ENCODE measurements around the gene MZF1.
"Not testable (repeated sequence)": the region's sequence is repeated elsewhere in the genome, so short reads cannot be mapped to it uniquely, and the experiment has no call there.

Gene MZF1

GRCh38 chr19:58545286-58546018 lies 27.7 kb downstream of the MZF1 start:
- no peak for FAIRE-seq
- TF ChIP-seq CTCF (IDR thresholded peaks at IDR 0.05; ENCODE audit: insufficient read depth, missing control alignments) = no peak
- DNase-seq (ENCODE audit: insufficient read length, low spot score) = no peak

GRCh38 chr19:58544591-58545285 lies 28.4 kb downstream of the MZF1 start:
- DNase-seq (ENCODE audit: insufficient read length, low spot score) = peak; percentile 49
- no peak for FAIRE-seq

GRCh38 chr19:58543826-58544590 lies 29.1 kb downstream of the MZF1 start, which contains the start of gene TRIM28:
Gene TRIM28, plus strand, starts transcription at chr19:58544064. Its CDS starts 694 bp downstream, at chr19:58544758.
- TF ChIP-seq CTCF (IDR thresholded peaks at IDR 0.05; ENCODE audit: insufficient read depth, missing control alignments) = no peak
- no peak for FAIRE-seq
- DNase-seq (ENCODE audit: insufficient read length, low spot score) = peak; percentile 77

More at GRCh38 chr19:58544591-58545285, 28.4 kb downstream of the MZF1 start:
- TF ChIP-seq CTCF (IDR thresholded peaks at IDR 0.05; ENCODE audit: insufficient read depth, missing control alignments) = no peak

- not testable (repeated sequence) for FAIRE-seq
Measured at GRCh38 chr19:58542641-58543372, 30.3 kb downstream of the MZF1 start.

GRCh38 chr19:58539169-58539559 lies 34.0 kb downstream of the MZF1 start:
- not testable (repeated sequence) for DNase-seq (ENCODE audit: insufficient read length, low spot score); FAIRE-seq

More at GRCh38 chr19:58542641-58543372, 30.3 kb downstream of the MZF1 start:
- not testable (repeated sequence) for DNase-seq (ENCODE audit: insufficient read length, low spot score)

- FAIRE-seq (no peak), DNase-seq (ENCODE audit: insufficient read length, low spot score) (no peak)
- TF ChIP-seq CTCF (IDR thresholded peaks at IDR 0.05; ENCODE audit: insufficient read depth, missing control alignments) = no peak
Measured at GRCh38 chr19:58538257-58539168, 34.6 kb downstream of the MZF1 start.

Data from D721Med (cell line).